HG02759 (cell line): ENCODE data around the gene SMOC1.

Experiments used
- ATAC-seq: cut with Tn5 transposase; IDR thresholded peaks from one replicate; pipeline ENCODE4 v1.9.1; 2021; ENCODE audit warnings: mild to moderate bottlenecking, moderate library complexity; ENCODE audit not compliant: unreplicated experiment

Gene SMOC1

GRCh38 chr14:69861025-69861569 lies 18.1 kb upstream of the SMOC1 start:
- no peak for ATAC-seq

GRCh38 chr14:69863083-69863482 lies 16.1 kb upstream of the SMOC1 start:
- no peak for ATAC-seq

- no peak for ATAC-seq
These were observed 13.4 kb upstream of the SMOC1 start for GRCh38 chr14:69865701-69866365.

- ATAC-seq, result no peak
These were observed 10.8 kb upstream of the SMOC1 start for GRCh38 chr14:69868363-69868963.

GRCh38 chr14:69870613-69871012 lies 8.6 kb upstream of the SMOC1 start:
- no peak for ATAC-seq

- no peak for ATAC-seq
These were observed 5.1 kb upstream of the SMOC1 start for GRCh38 chr14:69873877-69874780.

- ATAC-seq, result no peak
These were observed 2.9 kb upstream of the SMOC1 start for GRCh38 chr14:69876221-69876847.

GRCh38 chr14:69876848-69877306 lies 2.3 kb upstream of the SMOC1 start:
- no peak for ATAC-seq

GRCh38 chr14:69877492-69877891 lies 1.7 kb upstream of the SMOC1 start:
- no peak for ATAC-seq

GRCh38 chr14:69878251-69878650 lies 965 bp upstream of the SMOC1 start:
- ATAC-seq, result no peak

GRCh38 chr14:69880044-69880487 lies 850 bp downstream of the SMOC1 start:
- ATAC-seq, result no peak

- no peak for ATAC-seq
These were observed 1.7 kb downstream of the SMOC1 start for GRCh38 chr14:69880893-69881292.

GRCh38 chr14:69882116-69882864 lies 3.1 kb downstream of the SMOC1 start:
- no peak for ATAC-seq

- no peak for ATAC-seq
These were observed 3.7 kb downstream of the SMOC1 start for GRCh38 chr14:69882915-69883314.

GRCh38 chr14:69886453-69887242 lies 7.4 kb downstream of the SMOC1 start:
- ATAC-seq, result no peak

- no peak for ATAC-seq
These were observed 8.8 kb downstream of the SMOC1 start for GRCh38 chr14:69887740-69888657.

- no peak for ATAC-seq
These were observed 12.2 kb downstream of the SMOC1 start for GRCh38 chr14:69891422-69891821.

- ATAC-seq, result no peak
These were observed 15.9 kb downstream of the SMOC1 start for GRCh38 chr14:69895109-69895508.
